Measurements from ENCODE around the gene PTPN14.
"Not testable (repeated sequence)": the region's sequence is repeated elsewhere in the genome, so short reads cannot be mapped to it uniquely, and the experiment has no call there.

Gene PTPN14

GRCh38 chr1:214494179-214494578 lies 57.2 kb downstream of the PTPN14 start:
- H3K27me3 Mint-ChIP-seq = peaks cover 24% of the 10 kb centered on the region
- not testable (repeated sequence) for H3K36me3 Mint-ChIP-seq (ENCODE audit: low read depth); H3K4me1 Mint-ChIP-seq (ENCODE audit: low read depth); H3K27ac Mint-ChIP-seq; H3K9me3 Mint-ChIP-seq; H3K4me3 Mint-ChIP-seq

- Mint-ChIP-seq H3K27me3 (peaks cover 21% of the 10 kb centered on the region), H3K9me3 (no peaks in the 10 kb centered on the region), H3K36me3 (ENCODE audit: low read depth) (no peaks in the 10 kb centered on the region), H3K4me1 (ENCODE audit: low read depth) (no peaks in the 10 kb centered on the region), H3K27ac (no peak overlapping the region), H3K4me3 (no peak overlapping the region)
Observed at GRCh38 chr1:214493126-214493796, 58.1 kb downstream of the PTPN14 start.

GRCh38 chr1:214492401-214493075 lies 58.9 kb downstream of the PTPN14 start:
- Mint-ChIP-seq H3K9me3 (no peaks in the 10 kb centered on the region), H3K27me3 (peaks cover 21% of the 10 kb centered on the region), H3K27ac (no peak overlapping the region), H3K4me3 (no peak overlapping the region), H3K4me1 (ENCODE audit: low read depth) (no peaks in the 10 kb centered on the region), H3K36me3 (ENCODE audit: low read depth) (no peaks in the 10 kb centered on the region)

- Mint-ChIP-seq H3K4me1 (ENCODE audit: low read depth) (no peaks in the 10 kb centered on the region), H3K9me3 (no peaks in the 10 kb centered on the region), H3K27me3 (peaks cover 18% of the 10 kb centered on the region), H3K36me3 (ENCODE audit: low read depth) (no peaks in the 10 kb centered on the region), H3K4me3 (no peak overlapping the region), H3K27ac (no peak overlapping the region)
Observed at GRCh38 chr1:214491468-214492146, 59.8 kb downstream of the PTPN14 start.

GRCh38 chr1:214485151-214485550 lies 66.3 kb downstream of the PTPN14 start:
- Mint-ChIP-seq H3K9me3 (no peaks in the 10 kb centered on the region), H3K27me3 (peaks cover 24% of the 10 kb centered on the region), H3K36me3 (ENCODE audit: low read depth) (no peaks in the 10 kb centered on the region), H3K27ac (no peak overlapping the region), H3K4me3 (no peak overlapping the region), H3K4me1 (ENCODE audit: low read depth) (no peaks in the 10 kb centered on the region)

GRCh38 chr1:214483180-214483579 lies 68.2 kb downstream of the PTPN14 start:
- not testable (repeated sequence) for H3K36me3 Mint-ChIP-seq (ENCODE audit: low read depth); H3K4me1 Mint-ChIP-seq (ENCODE audit: low read depth); H3K9me3 Mint-ChIP-seq; H3K27ac Mint-ChIP-seq; H3K4me3 Mint-ChIP-seq
- peaks cover 20% of the 10 kb centered on the region for H3K27me3 Mint-ChIP-seq

- not testable (repeated sequence) for H3K36me3 Mint-ChIP-seq (ENCODE audit: low read depth); H3K4me1 Mint-ChIP-seq (ENCODE audit: low read depth)
Observed at GRCh38 chr1:214481983-214482634, 69.3 kb downstream of the PTPN14 start.

GRCh38 chr1:214476986-214477870 lies 74.2 kb downstream of the PTPN14 start:
- Mint-ChIP-seq H3K9me3 (no peaks in the 10 kb centered on the region), H3K27ac (no peak overlapping the region), H3K27me3 (peaks cover 37% of the 10 kb centered on the region), H3K36me3 (ENCODE audit: low read depth) (no peaks in the 10 kb centered on the region), H3K4me3 (no peak overlapping the region), H3K4me1 (ENCODE audit: low read depth) (peaks cover 13% of the 10 kb centered on the region)

More at GRCh38 chr1:214481983-214482634, 69.3 kb downstream of the PTPN14 start:
- not testable (repeated sequence) for H3K9me3 Mint-ChIP-seq, H3K4me3 Mint-ChIP-seq, H3K27ac Mint-ChIP-seq
- H3K27me3 Mint-ChIP-seq = peaks cover 20% of the 10 kb centered on the region

GRCh38 chr1:214476229-214476985 lies 75.0 kb downstream of the PTPN14 start:
- H3K9me3 Mint-ChIP-seq = no peaks in the 10 kb centered on the region

GRCh38 chr1:214475746-214476145 lies 75.7 kb downstream of the PTPN14 start:
- Mint-ChIP-seq H3K27ac (no peak overlapping the region), H3K4me3 (no peak overlapping the region), H3K4me1 (ENCODE audit: low read depth) (peaks cover 25% of the 10 kb centered on the region), H3K27me3 (peaks cover 39% of the 10 kb centered on the region), H3K9me3 (no peaks in the 10 kb centered on the region), H3K36me3 (ENCODE audit: low read depth) (no peaks in the 10 kb centered on the region)

More at GRCh38 chr1:214476229-214476985, 75.0 kb downstream of the PTPN14 start:
- peaks cover 21% of the 10 kb centered on the region for H3K4me1 Mint-ChIP-seq (ENCODE audit: low read depth)
- H3K27ac Mint-ChIP-seq = no peak overlapping the region
- H3K27me3 Mint-ChIP-seq = peaks cover 42% of the 10 kb centered on the region
- no peaks in the 10 kb centered on the region for H3K36me3 Mint-ChIP-seq (ENCODE audit: low read depth)
- no peak overlapping the region for H3K4me3 Mint-ChIP-seq

- no peak overlapping the region for H3K27ac Mint-ChIP-seq
- no peak overlapping the region for H3K4me3 Mint-ChIP-seq
Observed at GRCh38 chr1:214475331-214475730, 76.1 kb downstream of the PTPN14 start.

GRCh38 chr1:214474467-214474866 lies 76.9 kb downstream of the PTPN14 start:
- Mint-ChIP-seq H3K4me3 (no peak overlapping the region), H3K36me3 (ENCODE audit: low read depth) (no peaks in the 10 kb centered on the region), H3K4me1 (ENCODE audit: low read depth) (peaks cover 25% of the 10 kb centered on the region), H3K27me3 (peaks cover 37% of the 10 kb centered on the region), H3K9me3 (no peaks in the 10 kb centered on the region), H3K27ac (peak overlapping the region; percentile 2)

More at GRCh38 chr1:214475331-214475730, 76.1 kb downstream of the PTPN14 start:
- Mint-ChIP-seq H3K27me3 (peaks cover 37% of the 10 kb centered on the region), H3K4me1 (ENCODE audit: low read depth) (peaks cover 25% of the 10 kb centered on the region), H3K9me3 (no peaks in the 10 kb centered on the region), H3K36me3 (ENCODE audit: low read depth) (no peaks in the 10 kb centered on the region)

GRCh38 chr1:214473862-214474261 lies 77.5 kb downstream of the PTPN14 start:
- Mint-ChIP-seq H3K27me3 (peaks cover 37% of the 10 kb centered on the region), H3K4me3 (no peak overlapping the region), H3K36me3 (ENCODE audit: low read depth) (no peaks in the 10 kb centered on the region), H3K4me1 (ENCODE audit: low read depth) (peaks cover 25% of the 10 kb centered on the region), H3K9me3 (no peaks in the 10 kb centered on the region), H3K27ac (peak overlapping the region; percentile 2)

GRCh38 chr1:214473387-214473786 lies 78.0 kb downstream of the PTPN14 start:
- H3K4me3 Mint-ChIP-seq = no peak overlapping the region

More at GRCh38 chr1:214473387-214473786, 78.0 kb downstream of the PTPN14 start:
- H3K9me3 Mint-ChIP-seq = no peaks in the 10 kb centered on the region
- no peak overlapping the region for H3K27ac Mint-ChIP-seq
- peaks cover 37% of the 10 kb centered on the region for H3K27me3 Mint-ChIP-seq
- peaks cover 25% of the 10 kb centered on the region for H3K4me1 Mint-ChIP-seq (ENCODE audit: low read depth)
- H3K36me3 Mint-ChIP-seq (ENCODE audit: low read depth) = no peaks in the 10 kb centered on the region
